T-helper 2 cell treated with Interferon-gamma antibody and Interleukin-4, amounts not matched to agents 5 μg/mL and 100 μg/mL, for 36 hours (primary cell): ENCODE measurements around the gene FOXE1.

Experiments
- DNase-seq: peaks from one replicate; pipeline ENCODE4 v3.0.0; 2021; ENCODE audit warnings: low spot score
- H3K27ac Mint-ChIP-seq: one replicate; pipeline ENCODE4 v1.8.0; 2021; ENCODE audit warnings: mild to moderate bottlenecking, mixed read lengths
- H3K27me3 Mint-ChIP-seq: one replicate; pipeline ENCODE4 v1.8.0; 2021; ENCODE audit warnings: low read depth, mixed read lengths
- H3K36me3 Mint-ChIP-seq: one replicate; pipeline ENCODE4 v1.8.0; 2021; ENCODE audit warnings: low read depth, mixed read lengths
- H3K4me1 Mint-ChIP-seq: one replicate; pipeline ENCODE4 v1.8.0; 2021; ENCODE audit warnings: low read depth, mixed read lengths
- H3K4me3 Mint-ChIP-seq: one replicate; pipeline ENCODE4 v1.8.0; 2022; ENCODE audit warnings: mild to moderate bottlenecking, moderate library complexity, mixed read lengths
- H3K9me3 Mint-ChIP-seq: one replicate; pipeline ENCODE4 v1.8.0; 2021; ENCODE audit warnings: mixed read lengths

The FOXE1 gene

GRCh38 chr9:97852399-97853055 lies 499 bp upstream of the FOXE1 start:
- DNase-seq = no peak
- H3K4me1 Mint-ChIP-seq = peaks cover 4% of the 10 kb centered on the region
- H3K9me3 Mint-ChIP-seq = no peaks in the 10 kb centered on the region
- no peak overlapping the region for H3K4me3 Mint-ChIP-seq
- H3K27me3 Mint-ChIP-seq = peaks cover 85% of the 10 kb centered on the region
- H3K27ac Mint-ChIP-seq = no peak overlapping the region
- H3K36me3 Mint-ChIP-seq = no peaks in the 10 kb centered on the region

DNA sequence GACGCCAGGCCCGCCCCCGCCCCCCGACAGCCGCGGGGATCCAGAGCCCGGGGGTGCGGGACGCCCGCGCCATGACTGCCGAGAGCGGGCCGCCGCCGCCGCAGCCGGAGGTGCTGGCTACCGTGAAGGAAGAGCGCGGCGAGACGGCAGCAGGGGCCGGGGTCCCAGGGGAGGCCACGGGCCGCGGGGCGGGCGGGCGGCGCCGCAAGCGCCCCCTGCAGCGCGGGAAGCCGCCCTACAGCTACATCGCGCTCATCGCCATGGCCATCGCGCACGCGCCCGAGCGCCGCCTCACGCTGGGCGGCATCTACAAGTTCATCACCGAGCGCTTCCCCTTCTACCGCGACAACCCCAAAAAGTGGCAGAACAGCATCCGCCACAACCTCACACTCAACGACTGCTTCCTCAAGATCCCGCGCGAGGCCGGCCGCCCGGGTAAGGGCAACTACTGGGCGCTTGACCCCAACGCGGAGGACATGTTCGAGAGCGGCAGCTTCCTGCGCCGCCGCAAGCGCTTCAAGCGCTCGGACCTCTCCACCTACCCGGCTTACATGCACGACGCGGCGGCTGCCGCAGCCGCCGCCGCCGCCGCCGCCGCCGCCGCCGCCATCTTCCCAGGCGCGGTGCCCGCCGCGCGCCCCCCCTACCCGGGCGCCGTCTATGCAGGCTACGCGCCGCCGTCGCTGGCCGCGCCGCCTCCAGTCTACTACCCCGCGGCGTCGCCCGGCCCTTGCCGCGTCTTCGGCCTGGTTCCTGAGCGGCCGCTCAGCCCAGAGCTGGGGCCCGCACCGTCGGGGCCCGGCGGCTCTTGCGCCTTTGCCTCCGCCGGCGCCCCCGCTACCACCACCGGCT lies 1.0 kb downstream of the FOXE1 start:
- no peaks in the 10 kb centered on the region for H3K9me3 Mint-ChIP-seq
- H3K4me1 Mint-ChIP-seq = peaks cover 8% of the 10 kb centered on the region
- H3K27me3 Mint-ChIP-seq = peaks cover 85% of the 10 kb centered on the region
- peak; percentile 57 for DNase-seq
- H3K4me3 Mint-ChIP-seq = peak overlapping the region; percentile 86
- H3K36me3 Mint-ChIP-seq = no peaks in the 10 kb centered on the region
- H3K27ac Mint-ChIP-seq = peak overlapping the region; percentile 39

DNA sequence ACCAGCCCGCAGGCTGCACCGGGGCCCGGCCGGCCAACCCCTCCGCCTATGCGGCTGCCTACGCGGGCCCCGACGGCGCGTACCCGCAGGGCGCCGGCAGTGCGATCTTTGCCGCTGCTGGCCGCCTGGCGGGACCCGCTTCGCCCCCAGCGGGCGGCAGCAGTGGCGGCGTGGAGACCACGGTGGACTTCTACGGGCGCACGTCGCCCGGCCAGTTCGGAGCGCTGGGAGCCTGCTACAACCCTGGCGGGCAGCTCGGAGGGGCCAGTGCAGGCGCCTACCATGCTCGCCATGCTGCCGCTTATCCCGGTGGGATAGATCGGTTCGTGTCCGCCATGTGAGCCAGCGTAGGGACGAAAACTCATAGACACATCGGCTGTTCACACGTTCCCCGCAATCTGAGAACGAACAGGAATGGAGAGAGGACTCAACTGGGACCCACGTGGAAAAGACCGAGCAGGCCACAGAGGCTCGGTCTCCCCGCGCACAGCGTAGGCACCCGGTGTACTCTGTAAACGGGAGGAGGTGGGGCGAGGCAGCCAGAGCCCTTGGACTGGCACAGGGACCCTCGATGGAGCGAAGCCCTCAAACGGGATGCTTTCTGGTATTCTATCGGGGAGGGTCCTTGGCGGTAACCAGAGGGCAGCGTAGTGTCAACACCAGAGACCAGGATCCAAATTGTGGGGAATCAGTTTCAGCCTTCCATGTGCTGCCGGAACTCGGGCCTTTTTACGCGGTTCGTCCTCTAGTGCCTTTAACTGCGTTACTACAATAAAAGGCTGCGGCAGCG lies 1.9 kb downstream of the FOXE1 start:
- Mint-ChIP-seq H3K4me3 (no peak overlapping the region), H3K27ac (no peak overlapping the region), H3K27me3 (peaks cover 85% of the 10 kb centered on the region), H3K9me3 (no peaks in the 10 kb centered on the region), H3K4me1 (peaks cover 8% of the 10 kb centered on the region), H3K36me3 (no peaks in the 10 kb centered on the region)
- DNase-seq = no peak

- H3K36me3 Mint-ChIP-seq = no peaks in the 10 kb centered on the region
- H3K27me3 Mint-ChIP-seq = peaks cover 85% of the 10 kb centered on the region
- no peaks in the 10 kb centered on the region for H3K9me3 Mint-ChIP-seq
- DNase-seq = no peak
- H3K4me1 Mint-ChIP-seq = peaks cover 8% of the 10 kb centered on the region
- H3K4me3 Mint-ChIP-seq = peak overlapping the region; percentile 15
- no peak overlapping the region for H3K27ac Mint-ChIP-seq
These were observed 2.5 kb downstream of the FOXE1 start for GRCh38 chr9:97855486-97855875.

GRCh38 chr9:97855899-97856298 lies 2.9 kb downstream of the FOXE1 start:
- H3K4me3 Mint-ChIP-seq = no peak overlapping the region
- no peak for DNase-seq

GRCh38 chr9:97856857-97857605 lies 4.0 kb downstream of the FOXE1 start:
- H3K4me3 Mint-ChIP-seq = peak overlapping the region; percentile 13

More at GRCh38 chr9:97855899-97856298, 2.9 kb downstream of the FOXE1 start:
- Mint-ChIP-seq H3K9me3 (no peaks in the 10 kb centered on the region), H3K4me1 (peaks cover 8% of the 10 kb centered on the region), H3K27me3 (peaks cover 82% of the 10 kb centered on the region), H3K36me3 (no peaks in the 10 kb centered on the region), H3K27ac (no peak overlapping the region)

GRCh38 chr9:97857606-97858392 lies 4.8 kb downstream of the FOXE1 start:
- no peak for DNase-seq
- no peak overlapping the region for H3K27ac Mint-ChIP-seq
- peaks cover 80% of the 10 kb centered on the region for H3K27me3 Mint-ChIP-seq
- no peaks in the 10 kb centered on the region for H3K9me3 Mint-ChIP-seq
- H3K4me1 Mint-ChIP-seq = peaks cover 8% of the 10 kb centered on the region
- H3K36me3 Mint-ChIP-seq = no peaks in the 10 kb centered on the region
- H3K4me3 Mint-ChIP-seq = peak overlapping the region; percentile 13

More at GRCh38 chr9:97856857-97857605, 4.0 kb downstream of the FOXE1 start:
- DNase-seq = no peak
- peaks cover 83% of the 10 kb centered on the region for H3K27me3 Mint-ChIP-seq
- peaks cover 8% of the 10 kb centered on the region for H3K4me1 Mint-ChIP-seq
- no peaks in the 10 kb centered on the region for H3K36me3 Mint-ChIP-seq
- H3K9me3 Mint-ChIP-seq = no peaks in the 10 kb centered on the region
- no peak overlapping the region for H3K27ac Mint-ChIP-seq

GRCh38 chr9:97858393-97858713 lies 5.3 kb downstream of the FOXE1 start:
- H3K36me3 Mint-ChIP-seq = no peaks in the 10 kb centered on the region
- no peaks in the 10 kb centered on the region for H3K9me3 Mint-ChIP-seq
- no peak overlapping the region for H3K4me3 Mint-ChIP-seq
- H3K4me1 Mint-ChIP-seq = peaks cover 8% of the 10 kb centered on the region
- H3K27ac Mint-ChIP-seq = no peak overlapping the region
- peaks cover 78% of the 10 kb centered on the region for H3K27me3 Mint-ChIP-seq
- no peak for DNase-seq

DNA sequence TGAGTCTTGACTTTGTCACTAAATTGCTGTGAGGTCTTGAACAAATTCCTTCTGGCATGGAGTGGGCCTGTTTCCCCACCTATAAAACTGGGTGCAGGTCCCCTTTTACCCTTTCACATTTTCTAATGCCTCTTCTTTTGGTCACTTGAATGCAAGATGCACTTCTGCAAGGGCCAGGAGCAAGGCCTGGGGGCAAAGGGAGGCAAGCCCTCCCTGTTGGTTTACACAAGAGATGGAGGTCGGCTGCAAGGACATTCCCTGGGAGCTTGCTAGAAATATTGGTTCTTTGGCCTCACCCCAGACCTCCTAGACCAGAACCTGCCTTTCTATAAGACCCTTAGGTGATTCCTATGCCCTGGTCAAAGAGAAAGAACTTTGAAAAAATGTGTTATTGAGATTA lies 5.8 kb downstream of the FOXE1 start:
- Mint-ChIP-seq H3K36me3 (no peaks in the 10 kb centered on the region), H3K4me3 (no peak overlapping the region), H3K27me3 (peaks cover 82% of the 10 kb centered on the region), H3K27ac (no peak overlapping the region), H3K4me1 (peaks cover 8% of the 10 kb centered on the region), H3K9me3 (no peaks in the 10 kb centered on the region)
- DNase-seq = no peak

- no peak for DNase-seq
- no peaks in the 10 kb centered on the region for H3K9me3 Mint-ChIP-seq
- H3K27me3 Mint-ChIP-seq = peaks cover 78% of the 10 kb centered on the region
- H3K4me3 Mint-ChIP-seq = no peak overlapping the region
- H3K36me3 Mint-ChIP-seq = no peaks in the 10 kb centered on the region
- peaks cover 8% of the 10 kb centered on the region for H3K4me1 Mint-ChIP-seq
- no peak overlapping the region for H3K27ac Mint-ChIP-seq
These were observed 6.3 kb downstream of the FOXE1 start for GRCh38 chr9:97859346-97859745.

DNA sequence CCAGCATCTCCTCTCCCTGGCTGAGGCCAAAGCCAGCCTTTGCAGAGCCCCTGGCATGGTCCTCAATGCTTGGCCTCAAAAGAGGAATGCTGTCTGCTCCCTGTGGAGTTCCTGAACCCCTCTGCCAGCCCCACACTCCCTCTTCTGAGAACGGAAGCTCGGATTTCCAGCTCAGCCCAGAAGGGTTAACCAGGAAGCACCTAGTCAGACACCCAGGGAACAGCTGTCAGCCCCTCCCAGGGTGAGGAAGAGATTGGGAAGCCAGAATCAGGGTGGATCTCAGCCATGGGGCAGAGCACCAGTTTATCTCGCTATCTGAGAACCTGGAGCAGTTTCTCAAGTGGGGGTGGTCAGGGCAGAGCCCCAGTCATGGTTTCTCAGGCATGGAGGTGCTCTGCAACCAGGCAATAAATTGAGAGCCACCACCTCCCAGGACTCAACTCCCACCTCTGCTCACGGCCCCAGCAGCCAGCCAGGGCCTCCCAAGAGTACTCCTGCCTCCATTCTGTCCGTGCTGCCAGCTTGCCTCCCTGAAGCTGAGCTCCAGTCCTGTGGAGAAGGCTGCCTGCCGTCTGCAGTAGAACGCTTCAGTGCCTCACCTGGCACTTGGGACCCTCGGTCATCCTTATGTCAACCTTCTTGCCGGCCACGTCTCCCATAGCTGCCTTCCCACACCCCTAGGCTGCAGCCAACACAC lies 7.6 kb downstream of the FOXE1 start:
- Mint-ChIP-seq H3K4me1 (peaks cover 6% of the 10 kb centered on the region), H3K27me3 (peaks cover 80% of the 10 kb centered on the region), H3K36me3 (no peaks in the 10 kb centered on the region), H3K27ac (no peak overlapping the region), H3K9me3 (no peaks in the 10 kb centered on the region), H3K4me3 (no peak overlapping the region)
- DNase-seq = no peak

DNA sequence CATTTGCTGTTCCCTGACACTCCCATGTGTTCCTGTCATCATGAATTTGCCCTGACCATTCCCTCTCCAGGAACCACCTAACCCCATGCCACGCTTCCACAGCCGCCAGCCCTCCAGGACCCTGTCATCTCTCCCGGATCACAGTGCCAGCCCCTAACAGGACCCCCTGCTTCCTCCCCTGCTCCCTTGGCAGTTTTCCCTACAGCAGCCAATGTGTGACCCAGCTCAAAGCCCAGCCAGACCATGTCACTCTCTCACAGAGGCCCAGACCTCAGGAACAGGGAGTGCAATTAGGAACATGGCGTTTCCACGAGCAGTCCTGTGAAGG lies 8.1 kb downstream of the FOXE1 start:
- H3K27me3 Mint-ChIP-seq = peaks cover 80% of the 10 kb centered on the region
- no peaks in the 10 kb centered on the region for H3K36me3 Mint-ChIP-seq
- H3K9me3 Mint-ChIP-seq = peaks cover 5% of the 10 kb centered on the region
- H3K27ac Mint-ChIP-seq = no peak overlapping the region
- peaks cover 6% of the 10 kb centered on the region for H3K4me1 Mint-ChIP-seq
- DNase-seq = no peak
- H3K4me3 Mint-ChIP-seq = no peak overlapping the region

GRCh38 chr9:97863314-97863713 lies 10.3 kb downstream of the FOXE1 start:
- Mint-ChIP-seq H3K9me3 (peaks cover 15% of the 10 kb centered on the region), H3K4me1 (peaks cover under 1% of the 10 kb centered on the region), H3K36me3 (no peaks in the 10 kb centered on the region), H3K27me3 (peaks cover 68% of the 10 kb centered on the region), H3K27ac (no peak overlapping the region), H3K4me3 (no peak overlapping the region)
- no peak for DNase-seq
